22Rv1 (cell line): ENCODE results near the gene LY6G5B.

Experiments used
- ZFX ChIP-seq: fragments of 450-650 bp; IDR thresholded peaks from 2 replicates; pipeline ENCODE4 v1.6.1; 2017; ENCODE audit warnings: antibody characterized with exemption, borderline replicate concordance
- TF ChIP-seq, protein P1 (sequence below): fragments of 450-650 bp; IDR thresholded peaks from 2 replicates; pipeline ENCODE4 v1.5.1; 2017; ENCODE audit warnings: mild to moderate bottlenecking

DNA sequence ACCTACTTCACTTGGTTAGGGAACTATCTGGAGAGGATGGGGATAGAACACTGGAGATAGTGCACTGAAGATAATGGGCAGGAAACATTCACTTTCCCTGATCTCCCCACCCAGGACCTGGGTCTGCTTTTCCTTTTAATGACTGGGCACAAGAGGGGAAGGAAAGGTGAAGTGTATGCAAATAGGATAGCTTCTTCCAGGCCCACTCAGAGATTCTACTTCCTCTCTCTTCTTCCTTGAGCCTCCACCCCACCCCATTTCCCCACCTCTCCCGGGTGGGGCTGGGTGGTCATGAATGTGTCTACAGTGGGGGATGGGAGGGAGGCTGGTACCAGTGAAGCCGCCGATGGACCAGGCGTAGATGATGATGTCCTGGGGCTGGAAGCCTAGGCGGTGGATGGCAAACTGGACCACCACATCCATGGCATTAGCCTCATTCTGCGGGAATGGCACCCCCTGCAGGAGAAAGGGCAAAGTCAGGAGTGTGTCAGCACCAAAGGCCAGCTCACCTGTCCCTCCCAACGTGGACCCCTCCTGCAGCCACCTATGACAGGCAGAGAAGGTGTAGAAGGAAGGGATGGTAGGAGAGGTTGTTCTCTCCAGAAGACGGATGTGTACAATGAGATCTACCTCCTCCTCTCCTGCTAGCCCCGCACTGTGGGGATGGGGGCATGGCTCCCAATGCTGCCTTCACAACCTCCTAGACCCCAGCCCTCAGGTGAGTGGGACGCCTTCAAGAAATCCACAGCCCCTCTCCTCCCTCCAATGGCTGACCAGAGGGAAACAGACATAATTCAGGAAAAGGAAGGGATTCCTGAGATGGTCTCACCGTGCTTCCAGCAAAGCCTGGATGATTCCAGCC is 19.7 kb downstream of the LY6G5B start:
- TF ChIP-seq, protein P1, sequence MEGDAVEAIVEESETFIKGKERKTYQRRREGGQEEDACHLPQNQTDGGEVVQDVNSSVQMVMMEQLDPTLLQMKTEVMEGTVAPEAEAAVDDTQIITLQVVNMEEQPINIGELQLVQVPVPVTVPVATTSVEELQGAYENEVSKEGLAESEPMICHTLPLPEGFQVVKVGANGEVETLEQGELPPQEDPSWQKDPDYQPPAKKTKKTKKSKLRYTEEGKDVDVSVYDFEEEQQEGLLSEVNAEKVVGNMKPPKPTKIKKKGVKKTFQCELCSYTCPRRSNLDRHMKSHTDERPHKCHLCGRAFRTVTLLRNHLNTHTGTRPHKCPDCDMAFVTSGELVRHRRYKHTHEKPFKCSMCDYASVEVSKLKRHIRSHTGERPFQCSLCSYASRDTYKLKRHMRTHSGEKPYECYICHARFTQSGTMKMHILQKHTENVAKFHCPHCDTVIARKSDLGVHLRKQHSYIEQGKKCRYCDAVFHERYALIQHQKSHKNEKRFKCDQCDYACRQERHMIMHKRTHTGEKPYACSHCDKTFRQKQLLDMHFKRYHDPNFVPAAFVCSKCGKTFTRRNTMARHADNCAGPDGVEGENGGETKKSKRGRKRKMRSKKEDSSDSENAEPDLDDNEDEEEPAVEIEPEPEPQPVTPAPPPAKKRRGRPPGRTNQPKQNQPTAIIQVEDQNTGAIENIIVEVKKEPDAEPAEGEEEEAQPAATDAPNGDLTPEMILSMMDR = peak; percentile 66
- TF ChIP-seq ZFX = no peak
